ENCODE measurements around the gene TTC31. TPM values are rescaled to one million over a fixed set of nuclear protein-coding genes. Genes with fewer than 3 reads are reported as not detected.

The TTC31 gene
- total RNA-seq, 1 experiment from 2014 or later, result 38.7 TPM

DNA sequence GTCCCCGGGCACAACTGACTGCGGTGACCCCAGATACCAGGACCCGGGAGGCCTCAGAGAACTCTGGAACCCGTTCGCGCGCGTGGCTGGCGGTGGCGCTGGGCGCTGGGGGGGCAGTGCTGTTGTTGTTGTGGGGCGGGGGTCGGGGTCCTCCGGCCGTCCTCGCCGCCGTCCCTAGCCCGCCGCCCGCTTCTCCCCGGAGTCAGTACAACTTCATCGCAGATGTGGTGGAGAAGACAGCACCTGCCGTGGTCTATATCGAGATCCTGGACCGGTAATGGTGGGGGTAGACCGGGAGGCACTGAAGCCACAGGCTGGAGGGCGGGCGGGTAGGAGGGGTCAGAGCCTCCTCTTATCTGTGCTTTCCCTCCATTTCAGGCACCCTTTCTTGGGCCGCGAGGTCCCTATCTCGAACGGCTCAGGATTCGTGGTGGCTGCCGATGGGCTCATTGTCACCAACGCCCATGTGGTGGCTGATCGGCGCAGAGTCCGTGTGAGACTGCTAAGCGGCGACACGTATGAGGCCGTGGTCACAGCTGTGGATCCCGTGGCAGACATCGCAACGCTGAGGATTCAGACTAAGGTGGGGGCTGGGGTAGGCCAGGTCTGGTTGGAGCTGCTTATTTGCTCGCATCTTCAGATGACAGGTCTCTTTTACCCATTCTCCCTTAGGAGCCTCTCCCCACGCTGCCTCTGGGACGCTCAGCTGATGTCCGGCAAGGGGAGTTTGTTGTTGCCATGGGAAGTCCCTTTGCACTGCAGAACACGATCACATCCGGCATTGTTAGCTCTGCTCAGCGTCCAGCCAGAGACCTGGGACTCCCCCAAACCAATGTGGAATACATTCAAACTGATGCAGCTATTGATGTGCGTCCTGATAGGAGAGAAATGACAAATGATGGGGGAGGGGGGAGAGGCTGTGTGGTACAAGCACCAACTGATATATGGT, 47.6 kb downstream of the TTC31 start:
- in situ Hi-C loops (cut with HindIII; ENCODE audit: low pct_unique_long_range_greater_than_20kb, low sequenced_read_pairs), result no loop called here
- intact Hi-C loops (cut with micrococcal nuclease; ENCODE audit: unreplicated experiment), result loop anchor here (2.0 kb wide), 1 partner anchor 48 kb away; the partner anchor contains the start of genes CCDC142 and TTC31
- POLR2A ChIA-PET, result interaction anchor here (0.5 to 0.6 kb wide), 3 partner anchors 9 to 95 kb away, joined by 3 to 7 read pairs (median 5); no protein-coding TSS in a partner anchor

GRCh38 chr2:74531666-74532065, 48.8 kb downstream of the TTC31 start:
- TF ChIP-seq, protein P1, sequence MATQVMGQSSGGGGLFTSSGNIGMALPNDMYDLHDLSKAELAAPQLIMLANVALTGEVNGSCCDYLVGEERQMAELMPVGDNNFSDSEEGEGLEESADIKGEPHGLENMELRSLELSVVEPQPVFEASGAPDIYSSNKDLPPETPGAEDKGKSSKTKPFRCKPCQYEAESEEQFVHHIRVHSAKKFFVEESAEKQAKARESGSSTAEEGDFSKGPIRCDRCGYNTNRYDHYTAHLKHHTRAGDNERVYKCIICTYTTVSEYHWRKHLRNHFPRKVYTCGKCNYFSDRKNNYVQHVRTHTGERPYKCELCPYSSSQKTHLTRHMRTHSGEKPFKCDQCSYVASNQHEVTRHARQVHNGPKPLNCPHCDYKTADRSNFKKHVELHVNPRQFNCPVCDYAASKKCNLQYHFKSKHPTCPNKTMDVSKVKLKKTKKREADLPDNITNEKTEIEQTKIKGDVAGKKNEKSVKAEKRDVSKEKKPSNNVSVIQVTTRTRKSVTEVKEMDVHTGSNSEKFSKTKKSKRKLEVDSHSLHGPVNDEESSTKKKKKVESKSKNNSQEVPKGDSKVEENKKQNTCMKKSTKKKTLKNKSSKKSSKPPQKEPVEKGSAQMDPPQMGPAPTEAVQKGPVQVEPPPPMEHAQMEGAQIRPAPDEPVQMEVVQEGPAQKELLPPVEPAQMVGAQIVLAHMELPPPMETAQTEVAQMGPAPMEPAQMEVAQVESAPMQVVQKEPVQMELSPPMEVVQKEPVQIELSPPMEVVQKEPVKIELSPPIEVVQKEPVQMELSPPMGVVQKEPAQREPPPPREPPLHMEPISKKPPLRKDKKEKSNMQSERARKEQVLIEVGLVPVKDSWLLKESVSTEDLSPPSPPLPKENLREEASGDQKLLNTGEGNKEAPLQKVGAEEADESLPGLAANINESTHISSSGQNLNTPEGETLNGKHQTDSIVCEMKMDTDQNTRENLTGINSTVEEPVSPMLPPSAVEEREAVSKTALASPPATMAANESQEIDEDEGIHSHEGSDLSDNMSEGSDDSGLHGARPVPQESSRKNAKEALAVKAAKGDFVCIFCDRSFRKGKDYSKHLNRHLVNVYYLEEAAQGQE (IDR thresholded peaks at IDR 0.05; ENCODE audit: insufficient read depth in 1 of 2, low read depth in 2 of 2, low read length in 1 of 2), result no peak
- TF ChIP-seq SIN3A (IDR thresholded peaks at IDR 0.05; ENCODE audit: borderline replicate concordance, insufficient read depth, low read depth, low read length), result no peak
- no peak for TF ChIP-seq TCF7L2 (IDR thresholded peaks at IDR 0.05; ENCODE audit: low read depth, low read length)
- no peak for TF ChIP-seq POLR2AphosphoS5 (IDR thresholded peaks at IDR 0.05; ENCODE audit: low read depth, low read length)
- no peak for TF ChIP-seq CTCF (IDR thresholded peaks at IDR 0.05)

More for the DNA sequence above, 47.6 kb downstream of the TTC31 start:
- DNase-seq (ENCODE audit: low read depth, low spot score) (no peak), ATAC-seq (peak; percentile 19)
- no peaks in the 10 kb centered on the region for H3K9me3 ChIP-seq (ENCODE audit: control insufficient read depth, insufficient read depth, low read depth, low read length)
- TF ChIP-seq CTCF (IDR thresholded peaks at IDR 0.05) (no peak), SIN3A (IDR thresholded peaks at IDR 0.05; ENCODE audit: borderline replicate concordance, insufficient read depth, low read depth, low read length) (no peak), TCF7L2 (IDR thresholded peaks at IDR 0.05; ENCODE audit: low read depth, low read length) (no peak), POLR2AphosphoS5 (IDR thresholded peaks at IDR 0.05; ENCODE audit: low read depth, low read length) (no peak)
- TF ChIP-seq, protein P1 (IDR thresholded peaks at IDR 0.05; ENCODE audit: insufficient read depth in 1 of 2, low read depth in 2 of 2, low read length in 1 of 2), result no peak
- peaks cover 6% of the 10 kb centered on the region for H3K4me1 ChIP-seq (ENCODE audit: control insufficient read depth, insufficient read depth, low read length)
- H3K4me3 ChIP-seq (ENCODE audit: low read depth in 2 of 2, low read length in 2 of 2), result peak overlapping the region; percentile 82 to 99
- no peaks in the 10 kb centered on the region for H3K27me3 ChIP-seq (ENCODE audit: control insufficient read depth, insufficient read depth, low read length)
- BruUV-seq (replicated peaks), result no TSS peak
- H3K36me3 ChIP-seq (ENCODE audit: control insufficient read depth, insufficient read depth, low read length), result peaks cover 3% of the 10 kb centered on the region
- CTCF ChIA-PET, result interaction anchor here (1.0 kb wide), 1 partner anchor 26 kb away, joined by 4 read pairs; no protein-coding TSS in a partner anchor
- peak overlapping the region; percentile 79 for H3K27ac ChIP-seq (ENCODE audit: low read length)

More at GRCh38 chr2:74531666-74532065, 48.8 kb downstream of the TTC31 start:
- DNase-seq (ENCODE audit: low read depth, low spot score) (no peak), ATAC-seq (no peak)
- Histone ChIP-seq H3K36me3 (ENCODE audit: control insufficient read depth, insufficient read depth, low read length) (peaks cover 3% of the 10 kb centered on the region), H3K9me3 (ENCODE audit: control insufficient read depth, insufficient read depth, low read depth, low read length) (no peaks in the 10 kb centered on the region), H3K4me3 (ENCODE audit: low read depth in 2 of 2, low read length in 2 of 2) (no peak overlapping the region), H3K27me3 (ENCODE audit: control insufficient read depth, insufficient read depth, low read length) (no peaks in the 10 kb centered on the region), H3K27ac (ENCODE audit: low read length) (no peak overlapping the region), H3K4me1 (ENCODE audit: control insufficient read depth, insufficient read depth, low read length) (peaks cover 6% of the 10 kb centered on the region)
- in situ Hi-C loops (cut with HindIII; ENCODE audit: low pct_unique_long_range_greater_than_20kb, low sequenced_read_pairs), result no loop called here
- BruUV-seq (replicated peaks), result no TSS peak
- CTCF ChIA-PET, result interaction anchor here (0.5 to 1.6 kb wide), 3 partner anchors 49 to 290 kb away, joined by 6 to 7 read pairs (median 7); partner anchors contain the start of genes CCDC142 and TTC31
- POLR2A ChIA-PET, result no interaction called here
- intact Hi-C loops (cut with micrococcal nuclease; ENCODE audit: unreplicated experiment), result loop anchor here (2.0 kb wide), 1 partner anchor 49 kb away; the partner anchor contains the start of genes CCDC142 and TTC31

Data from Panc1 (cell line).